Measurements from ENCODE around the gene SPATS2.
"Not testable (repeated sequence)": the region's sequence is repeated elsewhere in the genome, so short reads cannot be mapped to it uniquely, and the experiment has no call there.

Gene SPATS2

GRCh38 chr12:49478949-49479664 is 111.8 kb downstream of the SPATS2 start:
- DNase-seq = no peak

GRCh38 chr12:49482095-49483051 is 115.1 kb downstream of the SPATS2 start:
- DNase-seq = no peak

- no peak for DNase-seq
Measured at GRCh38 chr12:49483619-49484018, 116.4 kb downstream of the SPATS2 start.

- no peak for DNase-seq
Measured at GRCh38 chr12:49487605-49488004, 120.3 kb downstream of the SPATS2 start.

- no peak for DNase-seq
Measured at GRCh38 chr12:49489154-49489553, 121.9 kb downstream of the SPATS2 start.

GRCh38 chr12:49489720-49490119 is 122.5 kb downstream of the SPATS2 start:
- no peak for DNase-seq

GRCh38 chr12:49491823-49492222 is 124.6 kb downstream of the SPATS2 start:
- no peak for DNase-seq

GRCh38 chr12:49493900-49494299 is 126.6 kb downstream of the SPATS2 start:
- no peak for DNase-seq

GRCh38 chr12:49496417-49497360 is 129.4 kb downstream of the SPATS2 start:
- DNase-seq = no peak

GRCh38 chr12:49501895-49502294 is 134.6 kb downstream of the SPATS2 start:
- no peak for DNase-seq

- no peak for DNase-seq
Measured at GRCh38 chr12:49502590-49502989, 135.3 kb downstream of the SPATS2 start.

GRCh38 chr12:49503674-49504180 is 136.5 kb downstream of the SPATS2 start:
- DNase-seq = no peak

GRCh38 chr12:49505672-49506071 is 138.4 kb downstream of the SPATS2 start:
- no peak for DNase-seq

GRCh38 chr12:49507139-49507538 is 139.9 kb downstream of the SPATS2 start:
- DNase-seq = no peak

GRCh38 chr12:49509681-49510080 is 142.4 kb downstream of the SPATS2 start:
- not testable (repeated sequence) for DNase-seq

- no peak for DNase-seq
Measured at GRCh38 chr12:49511410-49511809, 144.1 kb downstream of the SPATS2 start.

GRCh38 chr12:49512546-49512945 is 145.3 kb downstream of the SPATS2 start:
- DNase-seq = no peak

- DNase-seq = no peak
Measured at GRCh38 chr12:49515266-49515665, 148.0 kb downstream of the SPATS2 start.

- DNase-seq = no peak
Measured at GRCh38 chr12:49518914-49519573, 151.8 kb downstream of the SPATS2 start.

GRCh38 chr12:49519574-49519936 is 152.3 kb downstream of the SPATS2 start:
- no peak for DNase-seq

GRCh38 chr12:49521389-49521788 is 154.1 kb downstream of the SPATS2 start:
- no peak for DNase-seq

GRCh38 chr12:49524660-49525324 is 157.5 kb downstream of the SPATS2 start:
- no peak for DNase-seq

Measured in stimulated activated CD4-positive, alpha-beta T cell treated with anti-CD3 and anti-CD28 coated beads, Interleukin-4, amount 100 ng/mL, for 1 hour (primary cell).